Measurements from ENCODE around the gene GGT7.
"Not testable (repeated sequence)": the region's sequence is repeated elsewhere in the genome, so short reads cannot be mapped to it uniquely, and the experiment has no call there.

GGT7 gene

DNA sequence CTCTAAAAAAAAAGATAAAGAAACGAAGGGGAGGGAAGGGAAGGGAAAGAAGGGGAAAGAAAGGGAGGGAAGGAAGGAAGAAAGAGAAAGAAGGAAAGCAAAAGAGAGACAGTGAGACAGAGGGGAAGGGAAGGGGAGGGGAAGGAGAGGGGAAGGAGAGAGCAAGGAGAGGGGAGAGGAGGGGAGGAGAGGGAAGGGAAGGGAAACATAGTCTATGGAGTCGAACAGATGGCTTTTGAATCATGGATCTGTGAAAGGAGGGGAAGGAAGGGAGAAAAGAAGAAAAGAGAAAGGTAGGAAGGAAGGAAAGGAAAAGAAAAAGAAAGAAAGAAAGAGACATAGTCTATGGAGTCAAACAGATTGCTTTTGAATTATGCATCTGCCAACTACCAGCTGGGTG is 30.5 kb downstream of the GGT7 start:
- DNase-seq: no peak

- peak; percentile 20 to 83 for DNase-seq
Observed at GRCh38 chr20:34834459-34834893, 38.2 kb downstream of the GGT7 start.

DNA sequence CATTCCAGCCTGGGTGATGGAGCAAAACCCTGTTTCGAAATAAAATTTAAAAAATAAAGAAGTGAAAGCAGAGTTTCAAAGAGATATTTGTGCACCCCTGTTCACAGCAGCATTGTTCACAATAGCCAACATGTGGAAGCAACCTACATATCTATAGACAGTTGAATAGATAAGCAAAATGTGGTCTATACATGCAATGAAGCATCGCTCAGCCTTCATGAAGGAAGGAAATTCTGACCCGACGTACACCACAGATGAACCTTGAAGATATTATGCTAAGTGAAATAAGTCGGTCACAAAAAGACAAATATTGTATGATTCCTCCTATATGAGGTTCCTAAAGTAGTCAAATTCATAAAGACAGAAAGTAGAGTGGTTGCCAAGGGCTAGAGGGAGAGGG is 40.7 kb downstream of the GGT7 start:
- DNase-seq: no peak

GRCh38 chr20:34829191-34829590 is 43.5 kb downstream of the GGT7 start:
- DNase-seq: no peak

- DNase-seq: peak; percentile 61 to 82
Observed at GRCh38 chr20:34825530-34826362, 46.9 kb downstream of the GGT7 start, which contains the start of gene NCOA6. Gene NCOA6, minus strand, starts transcription at chr20:34825651. Its CDS starts 43,296 bp downstream, at chr20:34782355.

GRCh38 chr20:34824806-34825529 is 47.7 kb downstream of the GGT7 start:
- peak; percentile 46 to 72 for DNase-seq

DNA sequence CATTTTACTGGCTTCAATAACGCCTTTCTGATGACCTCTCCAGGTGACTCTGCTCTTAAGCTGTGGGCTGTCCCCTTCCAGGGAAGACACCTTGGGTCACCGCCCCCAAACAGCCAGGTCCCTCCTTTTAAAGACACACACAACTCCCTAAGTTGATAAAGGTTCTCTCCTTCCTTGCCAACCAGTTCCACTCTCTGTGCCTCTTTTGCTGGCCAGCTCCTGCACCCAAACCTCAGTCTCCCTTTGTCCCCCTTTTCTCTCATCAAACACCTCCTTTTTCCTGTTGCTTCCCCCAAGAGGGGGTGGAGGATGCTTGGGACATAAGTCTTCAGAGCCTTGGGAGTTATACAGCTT is 48.2 kb downstream of the GGT7 start:
- DNase-seq: peak; percentile 36 to 65

GRCh38 chr20:34824026-34824425 is 48.6 kb downstream of the GGT7 start:
- DNase-seq: no peak

- no peak for DNase-seq
Observed at GRCh38 chr20:34820805-34821578, 51.7 kb downstream of the GGT7 start.

- no peak for DNase-seq
Observed at GRCh38 chr20:34817801-34818200, 54.9 kb downstream of the GGT7 start.

DNA sequence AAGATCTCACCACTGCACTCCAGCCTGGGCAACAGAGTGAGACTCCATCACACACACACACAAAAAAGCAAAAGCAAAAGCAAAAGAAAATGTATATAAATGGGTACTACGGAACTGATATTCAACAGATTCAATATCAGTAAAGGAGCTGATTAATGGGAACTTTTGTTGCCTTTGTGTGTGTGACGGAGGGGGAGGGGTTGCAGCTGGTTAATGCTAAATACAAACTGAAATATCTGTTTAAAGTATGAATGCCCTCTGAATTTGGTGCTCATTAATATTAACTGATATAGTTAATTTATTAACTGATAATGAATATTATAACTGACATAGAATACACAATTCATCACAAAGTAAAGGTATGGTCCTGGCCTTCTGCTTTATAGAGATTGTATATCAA is 55.6 kb downstream of the GGT7 start:
- no peak for DNase-seq

DNA sequence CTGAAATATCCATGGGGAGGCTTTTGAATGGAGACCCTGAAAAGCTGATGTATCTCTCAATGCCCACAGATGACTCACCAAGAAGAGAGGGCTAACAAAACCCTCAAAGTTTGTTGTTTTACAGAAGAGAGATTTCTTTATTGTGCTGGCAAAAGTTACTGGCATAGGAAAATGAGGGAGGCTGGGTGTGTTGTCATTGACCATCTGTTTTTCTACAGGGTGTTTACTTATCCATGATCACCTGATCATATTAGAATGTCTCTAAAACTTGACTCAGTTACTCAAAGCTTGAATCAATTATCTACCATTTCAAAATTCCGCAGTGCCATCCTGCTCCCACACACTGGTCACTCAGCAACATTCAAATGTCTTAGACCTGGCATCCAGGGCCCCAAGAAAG is 57.0 kb downstream of the GGT7 start:
- DNase-seq: no peak

- no peak for DNase-seq
Observed at GRCh38 chr20:34808583-34808982, 64.1 kb downstream of the GGT7 start.

DNA sequence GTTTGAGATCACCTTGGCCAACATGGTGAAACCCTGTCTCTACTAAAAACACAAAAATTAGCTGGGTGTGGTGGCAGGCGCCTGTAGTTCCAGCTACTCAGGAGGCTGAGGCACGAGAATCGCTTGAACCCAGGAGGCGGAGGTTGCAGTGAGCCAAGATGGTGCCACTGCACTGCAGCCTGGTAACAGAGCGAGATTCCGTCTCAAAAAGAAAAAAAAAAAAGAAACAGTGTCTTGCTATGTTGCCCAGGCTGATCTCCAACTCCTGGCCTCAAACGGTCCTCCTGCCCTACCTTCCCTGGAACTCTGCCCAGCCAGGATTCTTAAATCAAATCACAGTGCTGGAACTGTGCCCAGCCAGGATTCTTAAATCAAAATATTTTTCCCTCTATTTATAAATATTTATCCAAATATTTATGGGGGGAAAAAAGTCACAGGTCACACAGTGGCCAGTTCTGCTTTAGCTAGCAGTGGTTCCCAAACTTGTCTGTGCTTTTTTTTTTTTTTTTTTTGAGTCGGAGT is 64.7 kb downstream of the GGT7 start:
- not testable (repeated sequence) for DNase-seq

GRCh38 chr20:34806255-34806654 is 66.4 kb downstream of the GGT7 start:
- no peak for DNase-seq

- DNase-seq: no peak
Observed at GRCh38 chr20:34798871-34799270, 73.8 kb downstream of the GGT7 start.

- no peak for DNase-seq
Observed at GRCh38 chr20:34798328-34798727, 74.3 kb downstream of the GGT7 start.

DNA sequence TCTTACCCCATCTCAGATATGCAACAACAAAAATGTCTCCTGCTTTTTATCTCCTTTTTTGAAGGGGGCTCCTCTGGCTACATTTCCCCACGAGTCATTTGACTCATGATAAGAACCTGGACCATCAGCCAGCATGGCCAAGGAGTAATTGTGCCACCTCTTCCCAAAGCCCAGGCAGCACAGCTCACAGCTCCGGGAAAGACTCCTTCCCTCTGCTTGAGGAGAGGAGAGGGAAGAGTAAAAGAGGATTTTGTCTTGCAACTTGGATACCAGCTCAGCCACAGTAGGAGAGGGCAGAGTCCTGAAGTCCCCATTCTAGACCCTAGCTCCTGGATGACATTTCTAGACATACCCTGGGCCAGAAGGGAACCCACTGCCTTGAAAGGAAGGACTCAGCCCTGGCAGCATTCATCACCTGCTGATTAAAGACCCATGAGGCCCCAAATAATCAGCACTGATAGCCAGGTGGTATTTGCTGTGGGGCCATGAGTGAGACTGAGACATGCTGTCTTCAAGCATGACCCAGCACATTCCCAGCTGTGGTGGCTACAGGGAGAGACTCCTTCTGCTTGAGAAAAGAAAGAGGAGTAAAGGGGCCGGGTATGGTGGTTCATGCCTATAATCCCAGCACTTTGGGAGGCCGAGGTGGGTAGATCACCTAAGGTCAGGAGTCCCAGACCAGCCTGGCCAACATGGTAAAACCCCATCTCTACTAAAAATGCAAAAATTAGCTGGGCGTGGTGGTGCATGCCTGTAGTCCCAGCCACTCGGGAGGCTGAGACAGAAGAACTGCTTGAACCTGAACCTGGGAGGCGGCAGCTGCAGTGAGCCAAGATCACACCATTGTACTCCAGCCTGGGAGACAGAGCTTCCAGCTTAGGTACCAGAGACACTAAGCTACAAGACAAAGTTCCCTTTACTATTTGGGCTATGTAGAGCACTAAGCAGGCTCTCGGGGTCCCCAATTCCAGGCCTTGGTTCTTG is 75.4 kb downstream of the GGT7 start:
- no peak for DNase-seq
